NCI-H2196 treated with DMSO at 0.1 percent for 48 hours (cell line): ENCODE measurements around the gene ZFYVE21.

Experiments used
- DNase-seq: peaks from one replicate; lab custom pipeline; 2025; ENCODE audit not compliant: unreplicated experiment; lab: John Stamatoyannopoulos, UW

Gene ZFYVE21

DNA sequence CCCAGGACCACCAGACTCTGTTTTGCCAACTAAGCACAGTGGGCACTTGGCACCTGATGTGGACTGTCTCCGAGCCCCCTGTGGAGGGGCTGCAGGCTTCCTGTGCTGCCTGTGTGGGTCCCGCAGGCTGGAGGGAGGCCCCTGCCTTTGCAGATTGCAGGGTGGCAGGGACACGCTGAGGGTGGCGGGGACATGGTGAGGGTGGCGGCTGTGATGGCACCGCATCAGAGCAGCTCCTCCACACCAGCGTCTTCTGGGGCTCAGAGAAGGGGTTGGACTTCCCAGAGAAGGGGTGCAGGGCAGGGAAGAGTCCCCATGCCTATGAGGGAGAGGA lies 8.1 kb downstream of the ZFYVE21 start:
- no peak for DNase-seq

DNA sequence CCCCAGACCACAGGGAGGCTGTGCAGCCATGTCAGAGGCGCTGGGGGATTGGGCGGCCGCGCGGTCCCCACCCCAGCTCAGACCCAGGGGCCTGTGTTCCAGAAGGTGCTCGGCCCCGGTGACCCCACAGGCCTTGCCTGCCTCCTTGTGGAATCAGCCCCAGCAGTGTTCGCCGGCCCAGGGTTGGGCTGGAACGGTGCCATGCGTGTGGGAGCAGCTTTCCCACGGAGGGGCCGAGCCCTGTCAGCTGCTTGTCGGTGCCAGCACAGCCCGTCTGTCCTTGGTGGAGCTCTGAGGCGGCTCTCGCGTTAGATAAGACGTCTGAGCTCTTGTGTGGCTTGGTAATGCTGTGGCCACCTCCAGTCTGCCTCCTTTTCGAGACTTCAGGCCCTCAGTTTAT lies 8.5 kb downstream of the ZFYVE21 start:
- DNase-seq: no peak

DNA sequence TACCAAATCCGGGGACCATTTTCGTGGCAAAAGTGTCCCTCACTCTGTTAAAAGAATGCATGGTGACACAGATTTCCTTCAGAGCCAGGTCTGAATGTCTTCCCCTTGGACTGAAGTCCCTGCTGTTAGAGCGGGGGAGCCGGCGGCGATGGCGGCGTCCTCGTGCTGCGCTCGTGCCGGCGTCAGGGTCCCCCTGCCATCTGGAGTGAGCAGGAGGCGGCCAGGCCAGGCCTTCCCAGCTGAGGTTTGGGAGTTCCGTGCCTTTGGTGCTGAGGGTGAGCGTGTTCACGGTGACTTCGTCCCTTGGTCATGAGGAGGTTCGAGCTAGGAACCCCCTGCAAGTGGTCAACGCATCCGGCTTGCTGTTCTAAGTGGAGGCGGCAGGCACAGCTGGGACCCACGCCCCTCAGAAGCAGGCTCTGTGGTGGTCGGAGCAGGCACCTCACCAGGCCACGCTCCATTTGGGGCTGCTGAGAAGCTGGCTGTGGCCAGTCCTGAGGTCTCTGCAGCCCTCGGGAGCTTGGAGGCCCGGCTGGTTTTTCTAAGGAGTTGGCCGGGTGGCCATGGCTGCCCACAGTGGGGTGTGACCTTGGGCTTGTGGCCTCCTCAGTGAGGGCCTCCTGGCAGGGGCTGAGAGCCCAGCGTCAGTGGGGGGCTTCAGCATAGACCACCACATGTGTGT lies 9.5 kb downstream of the ZFYVE21 start:
- no peak for DNase-seq

DNA sequence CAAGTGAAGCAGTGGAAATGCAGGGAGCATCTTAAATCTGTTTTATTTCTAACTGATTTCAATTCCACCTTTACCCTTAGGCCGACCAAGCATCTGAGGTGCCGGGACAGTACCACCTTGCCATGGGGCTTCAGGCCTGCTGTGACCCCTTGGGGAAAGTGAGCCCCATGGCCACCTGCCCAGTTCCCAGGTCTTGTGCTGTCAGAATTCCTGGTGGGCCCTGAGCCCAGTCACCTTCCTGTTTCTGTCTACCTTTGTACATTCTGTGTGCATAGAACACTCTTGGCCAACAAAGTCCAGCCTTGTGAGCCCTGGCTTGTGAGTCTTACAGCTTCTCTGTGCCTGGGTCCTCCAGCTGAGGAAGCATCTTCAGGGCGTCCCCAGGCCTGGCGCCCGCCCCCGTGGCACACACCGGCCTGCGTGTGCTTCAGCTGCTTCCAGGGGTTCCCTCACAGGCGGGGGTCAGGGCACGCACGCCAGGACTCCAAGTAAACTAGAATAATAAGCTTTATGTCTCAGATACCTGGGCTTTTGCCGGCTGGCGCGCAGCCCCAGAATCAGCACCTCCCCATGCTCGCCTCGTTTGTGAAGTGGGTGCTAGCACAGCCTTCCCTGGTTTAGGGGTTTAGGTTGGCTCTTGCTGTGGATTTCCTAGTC lies 10.3 kb downstream of the ZFYVE21 start:
- DNase-seq: no peak

DNA sequence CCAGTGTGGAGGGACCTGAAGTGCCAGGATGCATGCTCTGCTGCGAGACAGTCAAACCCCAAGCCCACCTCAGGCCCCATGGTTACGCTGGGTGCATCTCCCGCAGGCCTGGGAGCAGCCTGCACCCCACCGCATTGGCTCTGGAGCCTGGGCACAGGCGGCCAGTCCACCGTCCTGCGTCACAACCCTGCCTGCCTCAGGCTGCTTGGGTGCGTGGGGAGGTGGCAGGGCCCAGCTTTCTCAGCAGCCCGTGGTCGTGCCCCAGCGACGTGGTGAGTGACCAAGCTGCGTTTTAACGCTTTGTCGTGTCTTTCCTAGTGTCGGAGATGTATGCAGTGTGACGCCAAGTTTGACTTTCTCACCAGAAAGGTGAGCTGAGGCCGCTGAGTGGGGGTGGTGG lies 10.9 kb downstream of the ZFYVE21 start:
- DNase-seq: no peak

DNA sequence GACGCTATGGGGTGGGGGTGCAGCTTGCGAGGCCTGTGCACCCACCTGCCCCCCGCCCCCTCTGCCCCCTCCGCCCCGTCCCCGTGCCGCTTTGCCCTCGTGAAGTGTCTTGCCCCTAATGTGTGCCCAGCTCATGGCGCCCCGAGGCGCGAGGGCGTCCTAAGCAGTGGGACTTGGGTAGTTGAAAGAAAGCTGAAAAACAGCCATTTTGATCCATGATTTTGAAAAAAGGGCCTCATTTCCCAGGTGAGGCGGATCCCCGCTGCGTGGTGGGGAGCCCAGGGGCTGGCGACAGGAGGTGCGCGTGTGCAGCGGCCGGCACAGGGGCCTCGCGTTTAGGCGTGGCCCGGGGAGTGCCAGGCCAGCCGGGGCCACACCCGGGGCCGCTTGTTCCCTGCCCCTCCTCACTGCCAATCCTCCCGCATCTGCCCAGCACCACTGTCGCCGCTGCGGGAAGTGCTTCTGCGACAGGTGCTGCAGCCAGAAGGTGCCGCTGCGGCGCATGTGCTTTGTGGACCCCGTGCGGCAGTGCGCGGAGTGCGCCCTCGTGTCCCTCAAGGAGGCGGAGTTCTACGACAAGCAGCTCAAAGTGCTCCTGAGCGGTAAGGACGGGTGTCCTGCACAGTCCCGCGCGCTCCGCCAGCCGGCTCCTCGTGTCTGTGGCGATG lies 11.8 kb downstream of the ZFYVE21 start:
- DNase-seq: no peak

DNA sequence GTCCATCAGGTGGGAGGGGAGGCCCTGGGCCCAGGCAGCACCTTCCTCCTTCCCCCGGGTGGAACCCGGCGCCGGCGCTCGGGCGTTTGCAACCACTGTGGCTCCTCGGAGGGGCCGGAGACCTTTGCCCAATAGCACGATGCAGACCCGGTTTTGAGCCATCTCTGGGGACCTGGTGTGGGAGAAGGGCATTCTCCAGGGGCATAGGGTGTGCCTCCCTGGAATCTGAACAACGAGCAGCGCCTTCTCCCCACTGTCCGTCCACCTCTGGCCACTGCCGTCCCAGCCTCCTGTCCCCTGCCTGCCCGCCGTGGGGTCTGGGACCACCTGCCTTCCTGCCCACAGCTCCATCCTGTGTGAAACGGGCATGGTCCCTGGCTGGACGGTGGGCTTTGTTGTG lies 12.5 kb downstream of the ZFYVE21 start:
- no peak for DNase-seq

DNA sequence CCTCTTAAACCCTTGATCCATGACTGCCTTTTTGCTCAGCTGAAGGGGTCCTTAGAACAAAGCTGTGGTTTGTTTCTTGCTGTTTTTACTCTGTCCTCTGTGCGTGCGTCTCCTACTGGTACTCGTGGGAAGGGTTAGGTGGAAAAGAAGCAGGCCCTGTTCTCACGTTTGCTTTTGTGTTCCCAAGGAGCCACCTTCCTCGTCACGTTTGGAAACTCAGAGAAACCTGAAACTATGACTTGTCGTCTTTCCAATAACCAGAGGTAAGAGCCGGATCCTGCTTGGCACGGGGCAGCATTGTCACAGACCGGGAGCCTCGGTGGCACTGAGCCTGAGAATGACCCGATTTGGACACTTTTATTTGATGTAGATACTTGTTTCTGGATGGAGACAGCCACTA lies 13.1 kb downstream of the ZFYVE21 start:
- DNase-seq: no peak

DNA sequence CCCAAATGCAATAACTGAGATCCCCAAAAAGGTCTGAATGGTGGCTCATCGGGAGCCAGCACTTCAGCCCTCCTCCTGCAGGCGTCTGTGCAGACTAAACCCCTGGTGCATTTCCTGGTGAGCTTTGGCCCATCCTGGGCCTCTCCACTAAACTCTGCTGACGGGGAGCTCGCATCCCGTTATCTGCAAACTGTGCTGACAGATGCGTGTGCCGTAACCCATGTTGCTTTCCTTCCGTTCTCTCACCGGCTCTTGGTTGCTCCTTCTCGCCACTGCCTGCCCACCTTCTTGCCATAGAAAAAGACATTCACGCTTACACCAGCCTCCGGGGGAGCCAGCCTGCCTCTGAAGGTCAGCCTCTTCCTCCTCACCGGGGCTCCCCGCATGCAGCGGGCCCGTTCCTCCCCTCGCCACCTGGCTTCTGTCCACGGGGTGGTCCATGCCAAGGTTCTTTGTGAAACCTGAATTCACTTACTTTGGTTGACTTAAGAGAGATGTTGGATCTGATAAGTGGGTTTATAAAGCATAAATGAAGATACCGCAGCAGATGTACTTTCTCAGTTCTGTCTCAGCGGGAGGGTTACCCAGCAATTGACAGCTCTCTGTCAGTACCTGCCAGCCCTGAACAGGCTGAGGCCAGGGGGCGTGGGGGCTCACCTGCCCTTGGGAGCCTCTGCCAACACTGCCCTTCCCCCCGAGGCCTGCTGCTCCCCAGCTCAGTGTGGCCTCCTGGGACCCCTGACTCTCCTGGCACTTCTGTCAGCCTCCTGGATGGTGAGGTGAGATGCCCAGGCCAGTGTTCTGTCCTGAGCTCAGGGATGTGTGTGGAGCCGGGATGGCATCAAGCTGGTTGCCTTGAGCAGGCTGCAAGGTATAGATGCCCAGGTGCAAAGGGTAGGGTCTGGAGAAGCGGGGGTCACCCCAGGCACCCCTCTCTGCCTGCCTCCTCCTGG lies 14.2 kb downstream of the ZFYVE21 start:
- no peak for DNase-seq

DNA sequence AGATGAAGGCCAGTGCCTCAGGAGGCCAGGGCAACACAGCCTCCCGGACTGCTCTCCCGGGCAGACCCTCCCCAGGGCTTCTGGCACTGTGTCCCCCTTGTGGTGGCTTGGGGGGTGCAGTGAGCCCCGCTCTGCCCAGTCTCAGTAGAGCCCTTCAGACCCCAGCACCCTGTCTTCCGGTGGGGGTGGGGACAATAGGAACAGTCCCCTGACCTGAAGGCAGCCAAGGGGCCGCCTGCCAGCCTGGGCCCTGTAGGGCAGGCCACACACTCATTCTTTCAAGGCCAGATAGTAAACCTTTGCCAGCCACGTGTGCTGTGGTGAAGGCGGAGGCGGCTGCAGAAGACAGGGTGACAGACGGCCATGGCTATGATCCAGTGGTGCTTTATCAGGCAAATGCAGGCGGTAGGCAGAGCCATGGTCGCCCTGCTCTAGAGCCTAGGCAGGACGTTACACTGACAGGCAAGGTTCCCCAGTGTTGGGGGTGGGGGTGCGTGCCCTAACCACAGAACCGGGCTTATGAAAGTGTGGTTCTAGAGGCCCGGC lies 15.0 kb downstream of the ZFYVE21 start:
- DNase-seq: no peak

DNA sequence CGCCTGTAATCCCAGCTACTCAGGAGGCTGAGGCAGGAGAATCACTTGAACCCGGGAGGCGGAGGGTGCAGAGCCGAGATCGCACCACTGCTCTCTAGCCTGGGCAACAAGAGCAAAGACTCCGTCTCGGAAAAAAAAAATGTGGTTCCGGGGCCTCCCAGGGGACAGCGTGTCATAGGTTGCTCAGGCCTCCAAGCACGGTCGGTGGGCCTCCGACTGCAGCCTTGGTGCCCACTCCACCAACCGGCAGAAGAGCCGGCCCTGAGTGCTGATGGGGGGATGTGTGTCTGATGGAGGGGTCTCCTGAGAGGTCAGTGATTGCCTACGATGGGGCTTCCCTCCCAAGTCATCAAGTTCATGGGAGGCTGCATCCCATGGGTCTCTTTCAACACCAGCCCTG lies 15.9 kb downstream of the ZFYVE21 start:
- DNase-seq: no peak

DNA sequence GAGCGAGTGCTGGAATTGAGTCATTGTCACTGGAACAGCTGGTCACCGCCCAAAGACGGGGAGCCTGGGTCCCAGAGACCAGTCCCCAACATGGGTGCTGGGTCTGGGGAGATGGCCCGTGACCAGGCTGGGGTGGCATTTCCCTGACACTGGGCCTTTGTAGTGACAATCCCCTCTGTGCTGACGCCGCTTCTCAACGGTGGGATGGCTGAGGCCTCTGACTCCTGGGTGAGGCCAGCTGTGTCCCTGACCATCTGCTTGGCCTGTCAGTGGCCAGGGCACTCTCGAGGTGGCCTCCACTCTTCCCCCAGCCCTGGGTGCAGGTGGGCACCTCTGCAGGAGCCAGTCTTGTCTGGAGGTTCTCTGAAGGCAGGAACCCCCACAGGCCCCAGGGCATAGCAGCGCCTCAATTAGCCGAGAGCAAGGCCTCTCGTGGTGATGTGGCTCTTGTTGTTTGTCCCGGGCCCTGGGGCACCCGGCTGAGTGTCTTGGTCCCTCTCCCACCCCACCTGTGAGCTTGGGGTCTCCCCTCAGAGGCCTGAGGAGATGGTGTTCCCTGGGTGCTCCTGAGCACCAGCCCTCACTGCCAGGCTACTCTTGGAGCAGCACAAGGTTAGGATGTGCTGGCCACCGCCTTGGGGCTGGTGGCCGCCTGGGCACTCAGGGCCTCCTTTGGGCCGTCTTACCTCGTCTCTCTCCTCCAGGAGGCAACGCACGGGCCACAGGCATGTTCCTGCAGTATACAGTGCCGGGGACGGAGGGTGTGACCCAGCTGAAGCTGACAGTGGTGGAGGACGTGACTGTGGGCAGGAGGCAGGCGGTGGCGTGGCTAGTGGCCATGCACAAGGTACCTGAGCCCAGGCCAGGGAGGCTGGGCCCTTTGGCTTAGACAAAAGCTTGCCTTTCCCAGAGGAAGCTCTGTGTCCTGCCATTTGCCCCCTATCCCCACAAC lies 16.6 kb downstream of the ZFYVE21 start:
- no peak for DNase-seq

DNA sequence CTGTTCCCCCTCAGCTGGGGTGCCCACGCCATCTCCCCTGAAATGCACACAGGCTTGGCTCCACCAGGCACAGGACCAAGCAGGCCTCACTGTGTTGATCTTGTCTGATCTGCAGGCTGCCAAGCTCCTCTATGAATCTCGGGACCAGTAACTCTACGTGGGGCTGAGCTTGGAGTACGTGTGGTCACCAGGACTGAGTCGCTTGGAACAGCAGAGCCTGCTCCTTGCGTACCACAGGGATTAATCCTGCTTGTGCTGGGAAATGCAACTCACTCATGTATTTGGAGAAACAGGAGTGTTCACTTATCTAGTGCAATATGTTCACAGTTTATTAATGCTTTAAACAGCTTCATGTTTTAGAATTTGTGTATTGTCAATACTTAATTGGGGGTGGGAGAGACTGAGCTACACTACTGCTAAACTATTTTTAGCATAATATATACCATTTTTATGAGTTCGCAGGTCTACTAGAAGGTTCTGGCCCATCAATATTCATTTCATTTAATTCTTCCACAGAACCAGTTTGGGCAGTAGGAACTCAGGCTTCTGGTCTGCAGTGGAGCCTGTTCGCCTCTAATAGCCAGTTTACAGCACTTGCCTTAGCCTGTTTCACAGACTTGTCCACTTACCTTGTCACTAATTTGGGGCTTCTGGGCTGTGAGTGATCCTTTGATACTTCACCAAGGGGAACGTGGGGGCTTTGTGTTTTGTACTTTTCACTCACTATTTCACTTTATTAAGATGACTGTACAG lies 17.4 kb downstream of the ZFYVE21 start:
- no peak for DNase-seq

DNA sequence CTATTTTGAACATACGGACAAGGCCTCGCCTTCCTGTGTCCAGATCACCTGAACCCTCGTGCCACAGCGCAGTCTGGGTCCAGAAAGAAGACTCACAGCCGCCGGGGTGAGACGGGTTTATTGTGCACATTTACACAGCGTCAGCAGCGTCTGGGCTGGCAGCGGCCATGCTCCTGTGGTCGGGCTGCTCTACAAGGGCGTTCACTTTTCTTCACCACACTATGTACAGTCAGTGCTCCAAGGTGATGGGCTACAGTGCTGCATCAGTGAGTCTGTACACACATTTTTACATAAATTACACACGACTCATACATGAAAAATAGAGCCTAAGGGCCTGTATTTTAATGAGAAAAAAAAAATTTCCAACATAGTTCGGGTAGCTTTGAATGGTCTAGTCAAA lies 18.0 kb downstream of the ZFYVE21 start:
- DNase-seq: no peak

DNA sequence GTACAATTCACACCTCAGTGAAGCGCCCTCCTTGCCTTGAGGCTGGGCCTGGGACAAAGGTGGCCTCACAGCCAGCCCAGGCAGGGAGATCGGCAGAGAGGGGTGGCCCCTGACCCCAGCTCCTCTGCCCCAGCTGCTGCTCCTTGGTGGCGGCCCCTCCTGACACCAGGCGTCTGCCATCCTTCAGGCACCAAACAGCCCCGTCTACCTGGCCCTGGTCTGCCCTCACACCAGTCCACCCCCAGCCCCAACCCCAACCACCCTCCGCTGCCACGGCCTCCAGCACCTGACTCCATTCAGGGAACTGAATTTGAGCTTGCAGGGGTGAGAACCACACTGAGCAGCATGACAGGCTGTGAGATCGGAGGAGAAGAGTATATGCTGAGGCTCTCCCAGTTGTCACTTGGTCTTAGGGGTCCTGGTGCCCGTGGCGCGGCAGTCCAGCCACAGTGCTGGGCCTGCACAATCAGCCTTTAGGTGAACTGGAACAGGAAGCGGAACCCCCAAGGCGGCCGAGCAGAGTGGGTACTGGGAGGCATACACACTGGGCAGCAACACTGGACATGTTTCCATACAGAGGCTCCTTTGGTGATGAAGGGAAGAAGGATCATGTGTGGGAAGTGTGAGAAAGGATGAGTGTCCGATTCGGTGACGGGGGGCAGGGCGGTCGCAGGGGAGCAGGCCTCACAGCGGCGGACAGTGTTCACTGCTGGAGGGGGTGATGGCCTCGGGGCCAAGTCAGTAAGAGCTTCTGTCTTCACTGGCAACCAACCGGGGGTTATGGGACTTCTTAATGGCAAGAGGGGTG lies 18.7 kb downstream of the ZFYVE21 start:
- DNase-seq: no peak

DNA sequence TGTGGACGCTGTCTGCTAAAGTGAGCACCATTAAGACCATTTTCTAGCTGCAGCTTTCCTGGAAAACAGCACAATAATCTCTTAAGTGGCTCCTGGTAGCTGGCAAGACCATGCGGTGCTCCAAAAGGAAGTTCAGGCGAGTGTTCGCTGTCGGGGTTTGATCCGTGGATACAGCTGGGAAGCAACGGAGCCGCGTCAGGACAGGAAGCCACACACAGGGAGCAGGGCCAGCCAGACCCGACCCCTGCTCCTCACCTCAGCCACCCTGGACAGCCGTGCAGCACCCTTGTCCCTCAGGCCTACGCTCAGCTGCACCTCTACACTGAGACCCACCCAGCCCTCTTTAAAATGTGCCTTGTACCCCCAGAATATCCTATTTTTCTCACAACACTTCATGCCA lies 19.4 kb downstream of the ZFYVE21 start:
- DNase-seq: no peak

DNA sequence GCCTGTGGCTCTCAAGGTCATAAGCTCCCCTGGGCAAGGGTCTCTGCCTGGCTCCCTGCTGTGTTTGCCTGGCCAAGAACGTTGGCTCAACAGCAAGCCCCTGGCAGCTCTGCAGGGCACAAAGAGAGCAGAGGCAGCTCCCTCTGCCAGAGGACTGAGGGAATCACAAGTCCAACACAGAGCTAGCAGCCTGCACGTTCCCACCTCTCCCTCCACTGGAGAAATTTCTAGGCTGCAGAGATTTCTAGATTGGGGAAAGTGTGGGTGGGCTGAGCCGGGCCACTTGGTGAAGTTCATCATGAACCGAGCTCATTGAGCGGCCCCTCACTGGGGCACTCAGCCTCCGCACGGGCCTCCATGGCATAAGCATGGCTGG lies 19.8 kb downstream of the ZFYVE21 start:
- DNase-seq: no peak

DNA sequence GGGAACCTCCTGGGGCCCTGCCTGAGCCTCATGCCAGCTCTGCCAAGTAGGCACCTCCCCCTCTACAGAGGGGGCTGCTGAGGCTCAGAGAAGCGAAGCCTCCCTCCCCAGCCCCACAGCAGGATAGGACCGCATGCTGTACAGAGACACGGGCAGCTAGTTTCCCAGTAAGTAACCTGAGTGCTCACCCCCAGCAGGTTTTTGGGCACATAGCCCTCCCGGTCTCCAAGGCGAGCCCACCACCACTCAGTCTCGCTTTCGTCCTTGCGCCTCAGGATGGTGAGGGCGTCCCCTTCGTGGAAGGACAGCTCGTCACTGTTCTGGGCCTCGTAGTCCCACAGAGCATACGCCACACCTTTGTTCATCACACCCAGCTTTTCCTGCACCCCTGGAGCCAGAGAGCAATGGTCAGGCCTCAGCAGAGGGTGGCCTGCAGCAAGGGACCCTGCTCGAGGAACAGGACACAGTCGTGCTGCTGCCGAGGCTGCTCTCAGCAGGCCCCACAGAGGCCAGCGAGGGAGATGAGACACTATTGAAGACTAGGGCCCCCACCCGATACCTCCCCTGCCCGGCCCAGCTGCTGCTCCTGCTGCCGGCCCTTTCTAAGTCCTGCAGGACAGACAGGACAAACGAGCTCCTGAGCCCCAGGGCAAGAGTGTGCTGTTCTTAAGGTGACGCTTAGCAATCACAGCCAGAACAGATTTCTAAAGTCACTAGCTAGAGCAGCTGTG lies 20.4 kb downstream of the ZFYVE21 start:
- no peak for DNase-seq
